GM12878 (cell line): ENCODE measurements around the gene CYB5D1. TPM values are rescaled to one million over a fixed set of nuclear protein-coding genes. Genes with fewer than 3 reads are reported as not detected.
A peak's percentile ranks its signal among the peaks of the same experiment; 100 is the strongest.

Experiments
- ATAC-seq: fragments of 200-7000 bp; cut with Tn5 transposase; 3 replicates; pipeline ENCODE4 v1.9.1; 2020; ENCODE audit warnings: mild to moderate bottlenecking, moderate library complexity
- BruUV-seq: library from RNA; stranded (reverse); fragments of 400-500 nt; replicated peaks from 2 replicates; lab custom pipeline; 2021; lab: Mats Ljungman, UMichigan
- CTCF ChIA-PET: fragments of 300-600 bp; sonication (Branson Sonifier 250); formaldehyde crosslinking; extraction: SDS; loops from one replicate; lab custom pipeline; 2021; ENCODE audit warnings: inconsistent platforms; lab: Yijun Ruan, JAX
- POLR2A ChIA-PET: fragments of 350-600 bp; formaldehyde crosslinking; extraction: SDS; loops from one replicate; lab custom pipeline; 2021; ENCODE audit warnings: inconsistent platforms; lab: Charles Lee
- RAD21 ChIA-PET: fragments of 300-600 bp; sonication (Branson Sonifier 250); formaldehyde crosslinking; loops from one replicate; lab custom pipeline; 2023; ENCODE audit warnings: antibody characterized with exemption; ENCODE audit not compliant: unreplicated experiment; lab: Charles Lee
- SMC1A ChIA-PET: fragments of 300-600 bp; sonication (Branson Sonifier 250); formaldehyde crosslinking; loops from one replicate; lab custom pipeline; 2023; ENCODE audit not compliant: unreplicated experiment, uncharacterized antibody; lab: Charles Lee
- DNase-seq: peaks from one replicate; pipeline ENCODE4 v3.0.0-alpha.2; 2011; ENCODE audit warnings: low read depth, low spot score
- FAIRE-seq: peaks from 3 replicates; lab custom pipeline; 2011; peaks lifted over from hg19 to GRCh38; lab: Jason Lieb, UNC
- H2AFZ ChIP-seq: 2 replicates; pipeline ENCODE4 v1.6.0; 2011; ENCODE audit warnings: low read depth, low read length, control low read depth; ENCODE audit not compliant: control insufficient read depth
- H3K27ac ChIP-seq: 2 replicates; pipeline ENCODE4 v1.5.1; 2011; ENCODE audit warnings: control low read depth; ENCODE audit not compliant: control insufficient read depth, insufficient read depth
- H3K27me3 ChIP-seq, 2 experiments: replicated peaks in 1 of 2; 2 replicates each; pipeline versions ENCODE4 v1.6.0 to v1.6.1; 2011; ENCODE audit warnings: low read length in 1 of 2; ENCODE audit not compliant: control insufficient read depth in 2 of 2, insufficient read depth in 2 of 2
- H3K36me3 ChIP-seq, 2 experiments: 2 replicates each; pipeline ENCODE4 v1.5.1; 2011; ENCODE audit warnings: low read length in 1 of 2; ENCODE audit not compliant: control insufficient read depth in 2 of 2, insufficient read depth in 2 of 2
- H3K4me1 ChIP-seq: 2 replicates; pipeline ENCODE4 v1.6.1; 2011; ENCODE audit warnings: mild to moderate bottlenecking, low read length, moderate library complexity, mixed read lengths; ENCODE audit not compliant: control insufficient read depth, insufficient read depth
- H3K4me2 ChIP-seq: 2 replicates; pipeline ENCODE4 v1.6.0; 2011; ENCODE audit warnings: control low read depth; ENCODE audit not compliant: control insufficient read depth, insufficient read depth
- H3K4me3 ChIP-seq: fragments of 200-600 bp; sonication (generic); 2 replicates; pipeline ENCODE4 v1.5.1; 2016
- H3K79me2 ChIP-seq: 2 replicates; pipeline ENCODE4 v1.6.0; 2011; ENCODE audit warnings: low read length; ENCODE audit not compliant: control insufficient read depth, insufficient read depth
- H3K9ac ChIP-seq: 2 replicates; pipeline ENCODE4 v1.8.0; 2011; ENCODE audit warnings: low read length, control low read depth, mixed read lengths; ENCODE audit not compliant: control insufficient read depth, insufficient read depth
- H3K9me3 ChIP-seq: replicated peaks from 3 replicates; pipeline ENCODE4 v1.5.1; 2011; ENCODE audit warnings: mild to moderate bottlenecking, low read length; ENCODE audit not compliant: control insufficient read depth, insufficient read depth
- H4K20me1 ChIP-seq: 2 replicates; pipeline ENCODE4 v1.6.0; 2011; ENCODE audit not compliant: control insufficient read depth, insufficient read depth
- BHLHE40 ChIP-seq, 2 experiments: fragments of 450-650 bp in 1 of 2; IDR thresholded peaks; 2 replicates each; pipeline ENCODE4 v1.6.1; 2011 to 2017; ENCODE audit warnings: low read depth in 2 of 2, borderline replicate concordance in 1 of 2, improper control_type of control experiment in 1 of 2, low read length in 1 of 2, mild to moderate bottlenecking in 1 of 2
- EGR1 ChIP-seq, 2 experiments: IDR thresholded peaks; 1 replicate in 1 of 2; 2 replicates in 1 of 2; pipeline ENCODE4 v1.6.1; 2011 to 2012; ENCODE audit warnings: low read depth in 2 of 2, low read length in 2 of 2, borderline replicate concordance in 1 of 2, mild to moderate bottlenecking in 1 of 2, moderate library complexity in 1 of 2
- ETV6 ChIP-seq, 2 experiments: fragments of 450-650 bp in 1 of 2; IDR thresholded peaks in 1 of 2; conservative IDR thresholded peaks in 1 of 2; 2 replicates each; pipeline ENCODE4 v1.6.1; 2014; ENCODE audit warnings: antibody characterized with exemption in 1 of 2, borderline replicate concordance in 1 of 2, low read depth in 1 of 2, mild to moderate bottlenecking in 1 of 2, moderate library complexity in 1 of 2
- FOS ChIP-seq: IDR thresholded peaks from 3 replicates; pipeline ENCODE4 v1.6.1; 2011; ENCODE audit warnings: borderline replicate concordance; ENCODE audit not compliant: insufficient read length; ENCODE audit errors: extremely low read depth
- FOXK2 ChIP-seq: fragments of 450-650 bp; IDR thresholded peaks from 2 replicates; pipeline ENCODE4 v1.6.1; 2017; ENCODE audit warnings: mild to moderate bottlenecking, moderate library complexity
- LARP7 ChIP-seq: fragments of 450-650 bp; IDR thresholded peaks from 2 replicates; pipeline ENCODE4 v1.6.1; 2017; ENCODE audit warnings: mild to moderate bottlenecking
- NR2F1 ChIP-seq: fragments of 450-650 bp; conservative IDR thresholded peaks from 2 replicates; pipeline ENCODE4 v1.6.1; 2017; ENCODE audit warnings: mild to moderate bottlenecking
- PML ChIP-seq: IDR thresholded peaks from 2 replicates; pipeline ENCODE4 v1.6.1; 2012; ENCODE audit warnings: low read length, inconsistent platforms
- POLR2AphosphoS5 ChIP-seq: IDR thresholded peaks from 2 replicates; pipeline ENCODE4 v1.6.1; 2011; ENCODE audit warnings: mild to moderate bottlenecking, low read length, inconsistent platforms
- TARDBP ChIP-seq: IDR thresholded peaks from 2 replicates; pipeline ENCODE4 v1.6.1; 2016; ENCODE audit warnings: borderline replicate concordance
- WRNIP1 ChIP-seq: IDR thresholded peaks from 2 replicates; pipeline ENCODE4 v1.6.1; 2011; ENCODE audit warnings: low read depth, low read length, improper control_type of control experiment, borderline replicate concordance
- ZNF207 ChIP-seq: fragments of 450-650 bp; IDR thresholded peaks from 2 replicates; pipeline ENCODE4 v1.6.1; 2014; ENCODE audit warnings: antibody characterized with exemption, mild to moderate bottlenecking, borderline replicate concordance
- WGBS: methylation state at CpG from one replicate; pipeline ENCODE4 v1.1.6; 2016; ENCODE audit warnings: low lambda C conversion rate; ENCODE audit not compliant: insufficient replicate concordance, insufficient coverage; ENCODE audit errors: missing lambda C conversion rate; 5-methylcytosine and 5-hydroxymethylcytosine counted together
- in situ Hi-C: fragments of 300-500 bp; cut with MboI; formaldehyde crosslinking; loops from 9 replicates; pipeline ENCODE4 v1.14.3; 2018; ENCODE audit warnings: mixed read lengths
- intact Hi-C: fragments of 100-400 bp; cut with micrococcal nuclease; formaldehyde crosslinking; loops from one replicate; pipeline ENCODE4 v1.14.2; 2022; ENCODE audit not compliant: unreplicated experiment
- polyA plus RNA-seq, 11 experiments: library from polyadenylated mRNA; depleted of rRNA in 4 of 11; unstranded in 6 of 11; stranded (reverse) in 5 of 11; fragments of >200 nt; fragmentation: Nextera tagmentation in 4 of 11; fragmentation: Illumina TruSeq in 1 of 11; extraction: Ambion mirVana in 4 of 11; extraction: Trizol in 1 of 11; gene quantifications; 1 replicate in 1 of 11; 2 replicates in 10 of 11; pipeline versions ENCODE4 v1.2.1 to v1.2.3, GENCODE V29; 2011 to 2016; ENCODE audit warnings: inconsistent platforms in 2 of 11, missing spikeins in 2 of 11, low read depth in 1 of 11
- total RNA-seq, 4 experiments: library from RNA; depleted of rRNA in 3 of 4; stranded (reverse); fragments of >200 nt in 3 of 4; fragmentation: Illumina TruSeq in 1 of 4; extraction: Trizol in 1 of 4; gene quantifications; 2 replicates each; pipeline versions ENCODE4 v1.2.1 to v1.2.3, GENCODE V29; 2013 to 2021
- TF ChIP-seq, protein P1 (sequence below): fragments of 450-650 bp; IDR thresholded peaks from 2 replicates; pipeline ENCODE4 v1.6.1; 2014; ENCODE audit warnings: mild to moderate bottlenecking
- TF ChIP-seq, protein P2 (sequence below): IDR thresholded peaks from 2 replicates; pipeline ENCODE4 v1.6.1; 2012; ENCODE audit warnings: mild to moderate bottlenecking, low read depth, low read length
- TF ChIP-seq, protein P3 (sequence below): fragments of 450-650 bp; IDR thresholded peaks from 2 replicates; pipeline ENCODE4 v1.6.1; 2018; ENCODE audit warnings: borderline replicate concordance, mild to moderate bottlenecking; ENCODE audit not compliant: partially characterized antibody

The CYB5D1 gene
- total and polyA plus RNA-seq, 10 of the 15 experiments (the other 5 are each of a cell fraction or from before 2014, with no cell fraction given), result 1.6 to 8.7 (median 6.4) TPM

DNA sequence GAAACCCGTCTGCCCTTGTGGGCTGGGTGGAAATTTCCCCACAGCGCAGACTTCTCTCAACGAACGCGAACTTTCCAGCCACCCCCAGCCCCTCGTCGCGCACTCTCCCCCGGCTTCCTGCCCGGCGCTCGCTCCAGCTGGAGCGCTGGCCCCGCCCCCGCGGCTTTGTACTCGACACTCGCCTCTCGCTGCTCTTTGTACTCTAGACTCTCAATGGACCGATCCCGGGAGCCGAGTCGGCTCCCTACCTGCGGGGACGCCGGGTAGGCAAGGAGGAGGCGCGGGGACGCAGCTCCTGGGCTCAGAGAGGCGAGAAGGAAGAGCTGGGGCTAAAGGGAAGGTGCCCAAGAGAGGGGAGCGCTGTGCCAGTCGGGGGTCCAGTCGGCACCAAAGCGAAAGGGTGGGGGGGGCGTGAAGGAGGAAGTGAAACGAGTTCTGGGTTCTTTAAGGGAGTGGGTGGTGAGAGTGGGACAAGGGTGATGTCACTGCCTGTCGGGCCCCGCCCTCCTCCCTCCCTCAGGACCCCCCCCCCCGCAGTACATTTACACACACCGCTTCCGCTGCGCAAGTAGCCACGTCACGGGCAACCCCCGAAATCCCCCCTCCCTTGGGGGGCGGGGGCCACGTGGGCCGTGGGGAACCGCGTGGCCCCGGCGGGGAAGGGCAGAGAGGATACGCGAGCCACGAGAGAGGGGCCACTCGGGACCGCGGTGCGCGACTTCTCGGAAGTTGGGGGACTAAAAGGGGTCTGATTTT lies 14.1 kb upstream of the CYB5D1 start:
- under 1% methylated on average over 42 of the region's 61 CpGs for WGBS
- BruUV-seq, result no TSS peak
- Histone ChIP-seq H3K36me3 (peaks cover 5 to 14% of the 10 kb centered on the region in 2 experiments; a peak in 3 of 4 replicates), H3K9me3 (no peaks in the 10 kb centered on the region), H3K27ac (peak overlapping the region; percentile 99), H3K4me1 (peaks cover 34% of the 10 kb centered on the region), H4K20me1 (no peaks in the 10 kb centered on the region; the same call in none of the 2 replicates), H3K4me2 (peak overlapping the region; percentile 100), H2AFZ (peak overlapping the region; percentile 58), H3K9ac (peak overlapping the region; percentile 97), H3K27me3 (no peaks in the 10 kb centered on the region), H3K79me2 (peaks cover 46% of the 10 kb centered on the region), H3K4me3 (peak overlapping the region; percentile 92)
- RAD21 ChIA-PET, result interaction anchor here (1.3 to 3.7 kb wide), 5 partner anchors 9 to 42 kb away, joined by 3 to 36 read pairs (median 4); partner anchors contain the start of genes KDM6B and NAA38
- DNase-seq (peak; percentile 70), ATAC-seq (peak; percentile 37), FAIRE-seq (peak; percentile 41)
- SMC1A ChIA-PET, result no interaction called here
- POLR2A ChIA-PET, result interaction anchor here (0.6 to 4.1 kb wide), 6 partner anchors 9 to 134 kb away, joined by 3 to 49 read pairs (median 4); partner anchors contain the start of genes CYB5D1, KDM6B and NAA38
- in situ Hi-C loops (no loop called here), intact Hi-C loops (loop anchor here (1.0 to 2.0 kb wide), 2 partner anchors 8 to 13 kb away; partner anchors contain the start of gene NAA38)
- CTCF ChIA-PET, result interaction anchor here (2.2 to 5.7 kb wide), 3 partner anchors 10 to 18 kb away, joined by 7 to 57 read pairs (median 16); partner anchors contain the start of genes CYB5D1, KDM6B and NAA38
- no peak for TF ChIP-seq WRNIP1
- TF ChIP-seq LARP7, result no peak
- peak in 1 of 2 experiments; percentile 38; a peak in 1 of 4 replicates for TF ChIP-seq ETV6 (conservative IDR thresholded peaks at IDR 0.05 in 1 of 2, IDR thresholded peaks at IDR 0.05 in 1 of 2; ENCODE audit: borderline replicate concordance in 1 of 2, low read depth in 1 of 2)
- TF ChIP-seq FOS, result no peak
- TF ChIP-seq BHLHE40 (IDR thresholded peaks at IDR 0.05; ENCODE audit: borderline replicate concordance in 1 of 2, low read depth in 2 of 2, low read length in 1 of 2), result peak; percentile 65 to 68
- TF ChIP-seq, protein P1, sequence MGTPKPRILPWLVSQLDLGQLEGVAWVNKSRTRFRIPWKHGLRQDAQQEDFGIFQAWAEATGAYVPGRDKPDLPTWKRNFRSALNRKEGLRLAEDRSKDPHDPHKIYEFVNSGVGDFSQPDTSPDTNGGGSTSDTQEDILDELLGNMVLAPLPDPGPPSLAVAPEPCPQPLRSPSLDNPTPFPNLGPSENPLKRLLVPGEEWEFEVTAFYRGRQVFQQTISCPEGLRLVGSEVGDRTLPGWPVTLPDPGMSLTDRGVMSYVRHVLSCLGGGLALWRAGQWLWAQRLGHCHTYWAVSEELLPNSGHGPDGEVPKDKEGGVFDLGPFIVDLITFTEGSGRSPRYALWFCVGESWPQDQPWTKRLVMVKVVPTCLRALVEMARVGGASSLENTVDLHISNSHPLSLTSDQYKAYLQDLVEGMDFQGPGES, result no peak
- TF ChIP-seq, protein P2, sequence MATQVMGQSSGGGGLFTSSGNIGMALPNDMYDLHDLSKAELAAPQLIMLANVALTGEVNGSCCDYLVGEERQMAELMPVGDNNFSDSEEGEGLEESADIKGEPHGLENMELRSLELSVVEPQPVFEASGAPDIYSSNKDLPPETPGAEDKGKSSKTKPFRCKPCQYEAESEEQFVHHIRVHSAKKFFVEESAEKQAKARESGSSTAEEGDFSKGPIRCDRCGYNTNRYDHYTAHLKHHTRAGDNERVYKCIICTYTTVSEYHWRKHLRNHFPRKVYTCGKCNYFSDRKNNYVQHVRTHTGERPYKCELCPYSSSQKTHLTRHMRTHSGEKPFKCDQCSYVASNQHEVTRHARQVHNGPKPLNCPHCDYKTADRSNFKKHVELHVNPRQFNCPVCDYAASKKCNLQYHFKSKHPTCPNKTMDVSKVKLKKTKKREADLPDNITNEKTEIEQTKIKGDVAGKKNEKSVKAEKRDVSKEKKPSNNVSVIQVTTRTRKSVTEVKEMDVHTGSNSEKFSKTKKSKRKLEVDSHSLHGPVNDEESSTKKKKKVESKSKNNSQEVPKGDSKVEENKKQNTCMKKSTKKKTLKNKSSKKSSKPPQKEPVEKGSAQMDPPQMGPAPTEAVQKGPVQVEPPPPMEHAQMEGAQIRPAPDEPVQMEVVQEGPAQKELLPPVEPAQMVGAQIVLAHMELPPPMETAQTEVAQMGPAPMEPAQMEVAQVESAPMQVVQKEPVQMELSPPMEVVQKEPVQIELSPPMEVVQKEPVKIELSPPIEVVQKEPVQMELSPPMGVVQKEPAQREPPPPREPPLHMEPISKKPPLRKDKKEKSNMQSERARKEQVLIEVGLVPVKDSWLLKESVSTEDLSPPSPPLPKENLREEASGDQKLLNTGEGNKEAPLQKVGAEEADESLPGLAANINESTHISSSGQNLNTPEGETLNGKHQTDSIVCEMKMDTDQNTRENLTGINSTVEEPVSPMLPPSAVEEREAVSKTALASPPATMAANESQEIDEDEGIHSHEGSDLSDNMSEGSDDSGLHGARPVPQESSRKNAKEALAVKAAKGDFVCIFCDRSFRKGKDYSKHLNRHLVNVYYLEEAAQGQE, result no peak
- TF ChIP-seq NR2F1, result no peak
- no peak for TF ChIP-seq PML
- TF ChIP-seq, protein P3, sequence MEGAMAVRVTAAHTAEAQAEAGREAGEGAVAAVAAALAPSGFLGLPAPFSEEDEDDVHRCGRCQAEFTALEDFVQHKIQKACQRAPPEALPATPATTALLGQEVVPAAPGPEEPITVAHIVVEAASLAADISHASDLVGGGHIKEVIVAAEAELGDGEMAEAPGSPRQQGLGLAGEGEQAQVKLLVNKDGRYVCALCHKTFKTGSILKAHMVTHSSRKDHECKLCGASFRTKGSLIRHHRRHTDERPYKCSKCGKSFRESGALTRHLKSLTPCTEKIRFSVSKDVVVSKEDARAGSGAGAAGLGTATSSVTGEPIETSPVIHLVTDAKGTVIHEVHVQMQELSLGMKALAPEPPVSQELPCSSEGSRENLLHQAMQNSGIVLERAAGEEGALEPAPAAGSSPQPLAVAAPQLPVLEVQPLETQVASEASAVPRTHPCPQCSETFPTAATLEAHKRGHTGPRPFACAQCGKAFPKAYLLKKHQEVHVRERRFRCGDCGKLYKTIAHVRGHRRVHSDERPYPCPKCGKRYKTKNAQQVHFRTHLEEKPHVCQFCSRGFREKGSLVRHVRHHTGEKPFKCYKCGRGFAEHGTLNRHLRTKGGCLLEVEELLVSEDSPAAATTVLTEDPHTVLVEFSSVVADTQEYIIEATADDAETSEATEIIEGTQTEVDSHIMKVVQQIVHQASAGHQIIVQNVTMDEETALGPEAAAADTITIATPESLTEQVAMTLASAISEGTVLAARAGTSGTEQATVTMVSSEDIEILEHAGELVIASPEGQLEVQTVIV, result no peak
- no peak for TF ChIP-seq POLR2AphosphoS5
- TF ChIP-seq ZNF207, result no peak
- TF ChIP-seq TARDBP, result no peak
- no peak for TF ChIP-seq FOXK2
- peak in 1 of 2 experiments; percentile 84; a peak in 2 of 3 replicates for TF ChIP-seq EGR1 (IDR thresholded peaks at IDR 0.05; ENCODE audit: borderline replicate concordance in 1 of 2, low read depth in 2 of 2, low read length in 2 of 2)
